GM12878 (cell line): Measurements from ENCODE around the gene NUP93. TPM values are rescaled to one million over a fixed set of nuclear protein-coding genes. Genes with fewer than 3 reads are reported as not detected.

Source experiments
- BCLAF1 ChIP-seq: fragments of 450-650 bp; IDR thresholded peaks from 2 replicates; pipeline ENCODE4 v1.6.1; 2017; ENCODE audit warnings: antibody characterized with exemption, mild to moderate bottlenecking, moderate library complexity
- CUX1 ChIP-seq: IDR thresholded peaks from 2 replicates; pipeline ENCODE4 v1.6.1; 2012; ENCODE audit warnings: improper control_type of control experiment, low read depth, low read length; ENCODE audit not compliant: insufficient replicate concordance
- FOS ChIP-seq: IDR thresholded peaks from 3 replicates; pipeline ENCODE4 v1.6.1; 2011; ENCODE audit warnings: borderline replicate concordance; ENCODE audit not compliant: insufficient read length; ENCODE audit errors: extremely low read depth
- SMAD1 ChIP-seq: fragments of 450-650 bp; IDR thresholded peaks from 2 replicates; pipeline ENCODE4 v1.6.1; 2018; ENCODE audit warnings: mild to moderate bottlenecking, low read depth; ENCODE audit not compliant: partially characterized antibody
- SP1 ChIP-seq: IDR thresholded peaks from one replicate; pipeline ENCODE4 v1.6.1; 2011; ENCODE audit warnings: low read depth, low read length
- YY1 ChIP-seq: IDR thresholded peaks from 2 replicates; pipeline ENCODE4 v1.6.1; 2011; ENCODE audit warnings: low read depth, mild to moderate bottlenecking, low read length
- ZZZ3 ChIP-seq: IDR thresholded peaks from 2 replicates; pipeline ENCODE4 v1.6.1; 2011; ENCODE audit warnings: low read depth; ENCODE audit not compliant: control insufficient read depth, insufficient read length
- polyA plus RNA-seq, 11 experiments: library from polyadenylated mRNA; depleted of rRNA in 4 of 11; unstranded in 6 of 11; stranded (reverse) in 5 of 11; fragments of >200 nt; fragmentation: Nextera tagmentation in 4 of 11; fragmentation: Illumina TruSeq in 1 of 11; extraction: Ambion mirVana in 4 of 11; extraction: Trizol in 1 of 11; gene quantifications; 1 replicate in 1 of 11; 2 replicates in 10 of 11; pipeline versions ENCODE4 v1.2.1 to v1.2.3, GENCODE V29; 2011 to 2016; ENCODE audit warnings: inconsistent platforms in 2 of 11, missing spikeins in 2 of 11, low read depth in 1 of 11
- total RNA-seq, 4 experiments: library from RNA; depleted of rRNA in 3 of 4; stranded (reverse); fragments of >200 nt in 3 of 4; fragmentation: Illumina TruSeq in 1 of 4; extraction: Trizol in 1 of 4; gene quantifications; 2 replicates each; pipeline versions ENCODE4 v1.2.1 to v1.2.3, GENCODE V29; 2013 to 2021

Gene NUP93
- total and polyA plus RNA-seq, 10 of the 15 experiments (the other 5 are each of a cell fraction or from before 2014, with no cell fraction given), result 82.2 to 175 (median 101) TPM

- TF ChIP-seq CUX1 (no peak), BCLAF1 (no peak), YY1 (no peak), FOS (no peak), ZZZ3 (no peak), SMAD1 (no peak), SP1 (no peak)
- TF ChIP-seq, all 136 proteins: peak for 0
Measured at GRCh38 chr16:56848029-56848936, 118.4 kb downstream of the NUP93 start (continued).
